Endodermal cell (in vitro differentiated cells): ENCODE results near the gene CXCR3. TPM values are rescaled to one million over a fixed set of nuclear protein-coding genes. Genes with fewer than 3 reads are reported as not detected.
"Not testable (repeated sequence)": the region's sequence is repeated elsewhere in the genome, so short reads cannot be mapped to it uniquely, and the experiment has no call there.

Source experiments
- DNase-seq: peaks from one replicate; pipeline ENCODE4 v3.0.0-alpha.2; 2017
- H3K27ac ChIP-seq: 2 replicates; pipeline ENCODE4 v1.5.1; 2013; ENCODE audit warnings: mild to moderate bottlenecking, low read depth, low read length, moderate library complexity
- H3K27me3 ChIP-seq: 2 replicates; pipeline ENCODE4 v1.6.1; 2013; ENCODE audit warnings: mild to moderate bottlenecking, low read length, moderate library complexity; ENCODE audit not compliant: insufficient read depth, control insufficient read depth, poor library complexity, severe bottlenecking
- H3K36me3 ChIP-seq: 2 replicates; pipeline ENCODE4 v1.7.0; 2013; ENCODE audit warnings: mild to moderate bottlenecking, low read length, moderate library complexity; ENCODE audit not compliant: control insufficient read depth, insufficient read depth
- H3K4me1 ChIP-seq: one replicate; pipeline ENCODE4 v1.7.0; 2013; ENCODE audit warnings: low read length; ENCODE audit not compliant: control insufficient read depth, insufficient read depth
- H3K4me3 ChIP-seq: 2 replicates; pipeline ENCODE4 v1.5.1; 2013; ENCODE audit warnings: mild to moderate bottlenecking, low read length, moderate library complexity
- H3K9ac ChIP-seq: 2 replicates; pipeline ENCODE4 v1.6.1; 2013; ENCODE audit warnings: mild to moderate bottlenecking, low read length, moderate library complexity; ENCODE audit not compliant: poor library complexity, severe bottlenecking; ENCODE audit errors: extremely low read depth
- H3K9me3 ChIP-seq: 2 replicates; pipeline ENCODE4 v1.6.1; 2013; ENCODE audit warnings: mild to moderate bottlenecking, low read length, moderate library complexity; ENCODE audit not compliant: control insufficient read depth
- H3K27ac Mint-ChIP-seq: 2 replicates; pipeline ENCODE4 v1.8.0; 2020; ENCODE audit warnings: mixed read lengths
- H3K27me3 Mint-ChIP-seq: 2 replicates; pipeline ENCODE4 v1.8.0; 2021; ENCODE audit warnings: mild to moderate bottlenecking, mixed read lengths; ENCODE audit not compliant: insufficient read depth
- H3K36me3 Mint-ChIP-seq: 2 replicates; pipeline ENCODE4 v1.8.0; 2020; ENCODE audit warnings: low read depth, mixed read lengths
- H3K4me1 Mint-ChIP-seq: 2 replicates; pipeline ENCODE4 v1.8.0; 2020; ENCODE audit warnings: mixed read lengths
- H3K4me3 Mint-ChIP-seq: 2 replicates; pipeline ENCODE4 v1.8.0; 2020; ENCODE audit warnings: mild to moderate bottlenecking, moderate library complexity, mixed read lengths
- H3K9me3 Mint-ChIP-seq: 2 replicates; pipeline ENCODE4 v1.8.0; 2020; ENCODE audit warnings: mild to moderate bottlenecking, mixed read lengths
- WGBS, 2 experiments: methylation state at CpG; one replicate each; pipeline versions ENCODE4 v1.1.5 to v1.1.7; 2013; ENCODE audit warnings: missing lambda C conversion rate in 2 of 2, mixed read lengths in 1 of 2; ENCODE audit not compliant: insufficient coverage in 1 of 2, insufficient read length in 1 of 2; 5-methylcytosine and 5-hydroxymethylcytosine counted together
- total RNA-seq, 2 donors: library from RNA; stranded (reverse); fragmentation: NEBNext Ultra II Directional in 1 of 2; extraction: Animal tissue kit (Norgen Biotek cat#: 25700) in 1 of 2; gene quantifications; 2 replicates in 1 of 2; 3 replicates in 1 of 2; pipeline ENCODE4 v1.2.1, GENCODE V29; 2021
- TF ChIP-seq, protein P1 (sequence below): fragments of 200-600 bp; sonication (generic); conservative IDR thresholded peaks from 2 replicates; pipeline ENCODE4 v1.5.0; 2021; ENCODE audit warnings: antibody characterized with exemption, mild to moderate bottlenecking

The CXCR3 gene
- total RNA-seq, 2 donors from 2014 or later, result not detected

DNA sequence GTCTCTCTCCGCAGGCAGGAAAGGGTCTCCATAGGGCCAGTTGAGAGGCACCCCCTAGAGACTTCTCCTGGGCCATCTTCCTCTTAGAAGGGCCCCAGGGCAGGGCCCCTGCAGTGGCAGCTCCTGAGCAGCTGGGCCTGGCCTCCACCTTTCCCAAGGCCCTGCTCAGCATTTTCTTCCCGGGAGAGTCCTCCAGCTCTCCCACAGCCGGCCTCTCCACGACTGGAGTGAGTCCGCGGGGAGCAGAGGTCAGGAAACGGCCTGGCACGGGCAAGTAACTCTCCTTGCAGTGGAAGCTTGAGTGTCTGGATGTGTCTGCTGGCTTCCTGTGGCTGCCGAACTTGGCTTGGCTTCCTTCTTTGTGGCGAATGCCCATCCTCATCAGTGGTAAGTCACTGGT is 47.4 kb upstream of the CXCR3 start:
- Histone ChIP-seq H3K4me3 (no peak overlapping the region), H3K9me3 (no peaks in the 10 kb centered on the region), H3K36me3 (no peaks in the 10 kb centered on the region), H3K27ac (no peak overlapping the region), H3K9ac (no peak overlapping the region), H3K4me1 (no peaks in the 10 kb centered on the region), H3K27me3 (no peaks in the 10 kb centered on the region)
- H3K9me3 Mint-ChIP-seq, result peaks cover 62% of the 10 kb centered on the region
- no peaks in the 10 kb centered on the region for H3K4me1 Mint-ChIP-seq
- TF ChIP-seq, protein P1, sequence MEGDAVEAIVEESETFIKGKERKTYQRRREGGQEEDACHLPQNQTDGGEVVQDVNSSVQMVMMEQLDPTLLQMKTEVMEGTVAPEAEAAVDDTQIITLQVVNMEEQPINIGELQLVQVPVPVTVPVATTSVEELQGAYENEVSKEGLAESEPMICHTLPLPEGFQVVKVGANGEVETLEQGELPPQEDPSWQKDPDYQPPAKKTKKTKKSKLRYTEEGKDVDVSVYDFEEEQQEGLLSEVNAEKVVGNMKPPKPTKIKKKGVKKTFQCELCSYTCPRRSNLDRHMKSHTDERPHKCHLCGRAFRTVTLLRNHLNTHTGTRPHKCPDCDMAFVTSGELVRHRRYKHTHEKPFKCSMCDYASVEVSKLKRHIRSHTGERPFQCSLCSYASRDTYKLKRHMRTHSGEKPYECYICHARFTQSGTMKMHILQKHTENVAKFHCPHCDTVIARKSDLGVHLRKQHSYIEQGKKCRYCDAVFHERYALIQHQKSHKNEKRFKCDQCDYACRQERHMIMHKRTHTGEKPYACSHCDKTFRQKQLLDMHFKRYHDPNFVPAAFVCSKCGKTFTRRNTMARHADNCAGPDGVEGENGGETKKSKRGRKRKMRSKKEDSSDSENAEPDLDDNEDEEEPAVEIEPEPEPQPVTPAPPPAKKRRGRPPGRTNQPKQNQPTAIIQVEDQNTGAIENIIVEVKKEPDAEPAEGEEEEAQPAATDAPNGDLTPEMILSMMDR, result no peak
- H3K27me3 Mint-ChIP-seq, result peaks cover 2% of the 10 kb centered on the region
- no peak overlapping the region for H3K27ac Mint-ChIP-seq
- no peak for DNase-seq
- WGBS, 2 experiments, result 88 to 90% methylated on average over 2 to 10 of the region's 10 CpGs
- H3K36me3 Mint-ChIP-seq, result no peaks in the 10 kb centered on the region
- H3K4me3 Mint-ChIP-seq, result no peak overlapping the region

DNA sequence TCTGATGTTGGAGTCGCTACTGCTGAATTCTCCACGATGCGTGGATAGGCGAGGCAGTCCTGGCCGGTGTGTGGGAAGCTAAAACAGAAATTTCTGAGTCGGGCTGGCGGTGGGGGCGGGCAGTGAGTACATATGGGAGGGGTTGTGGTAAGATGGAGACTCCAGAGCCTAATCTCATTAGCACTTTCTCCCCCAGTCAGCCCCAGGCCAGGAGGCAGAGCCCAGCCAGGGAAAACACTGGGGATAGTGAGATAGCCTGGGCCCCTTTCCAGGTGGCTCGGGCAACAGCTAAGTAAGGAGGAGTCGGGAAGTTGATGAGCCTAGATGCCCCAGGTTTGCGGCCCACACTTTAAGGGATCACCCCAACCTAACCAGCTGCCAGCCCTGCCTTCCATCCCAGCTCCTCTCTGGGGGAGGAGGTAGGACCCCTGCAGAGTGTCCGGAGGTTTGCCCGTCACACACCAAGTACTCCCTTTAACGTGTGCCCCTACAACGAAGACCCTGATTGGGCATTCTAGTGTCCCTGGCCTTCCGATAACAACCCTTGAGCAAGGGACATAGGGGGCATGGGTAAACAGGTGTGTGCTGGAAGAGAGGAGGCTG is 46.7 kb upstream of the CXCR3 start:
- no peaks in the 10 kb centered on the region for H3K4me1 ChIP-seq
- TF ChIP-seq, protein P1, result no peak
- Mint-ChIP-seq H3K27me3 (peaks cover 2% of the 10 kb centered on the region), H3K36me3 (no peaks in the 10 kb centered on the region), H3K9me3 (peaks cover 64% of the 10 kb centered on the region), H3K4me1 (no peaks in the 10 kb centered on the region), H3K4me3 (no peak overlapping the region), H3K27ac (no peak overlapping the region)
- no peak overlapping the region for H3K9ac ChIP-seq
- H3K27ac ChIP-seq, result no peak overlapping the region
- DNase-seq, result no peak
- no peaks in the 10 kb centered on the region for H3K27me3 ChIP-seq
- no peaks in the 10 kb centered on the region for H3K36me3 ChIP-seq
- no peaks in the 10 kb centered on the region for H3K9me3 ChIP-seq
- 90 to 100% methylated on average over 3 to 10 of the region's 16 CpGs for WGBS, 2 experiments
- H3K4me3 ChIP-seq, result no peak overlapping the region

DNA sequence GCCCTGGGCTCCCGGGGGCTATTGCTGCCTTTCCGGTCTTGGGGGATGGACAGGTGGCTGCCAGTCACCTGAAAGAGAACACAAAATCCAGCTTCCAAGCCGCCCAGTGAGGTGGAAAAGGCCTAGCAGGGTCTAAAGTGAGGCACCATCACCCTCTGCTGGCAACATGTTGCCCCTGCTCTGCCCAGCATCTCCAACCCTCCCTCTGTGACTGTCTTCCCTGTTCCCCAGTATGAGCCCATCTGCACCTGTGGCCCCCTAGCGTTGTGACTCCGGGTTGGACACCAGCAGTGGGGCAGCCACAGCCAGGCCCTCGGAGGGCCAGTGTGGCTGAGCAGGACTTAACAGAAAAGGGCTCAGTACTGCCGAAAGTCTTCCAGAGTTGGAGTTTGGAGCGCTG is 45.9 kb upstream of the CXCR3 start:
- H3K4me3 ChIP-seq, H3K27ac Mint-ChIP-seq, H3K36me3 ChIP-seq, H3K4me1 Mint-ChIP-seq, H3K9ac ChIP-seq, H3K27ac ChIP-seq, H3K27me3 ChIP-seq, H3K27me3 Mint-ChIP-seq, H3K9me3 ChIP-seq, H3K4me3 Mint-ChIP-seq, H3K4me1 ChIP-seq, H3K36me3 Mint-ChIP-seq: not testable (repeated sequence)
- DNase-seq, result peak; percentile 89
- WGBS, 2 experiments, result 61% methylated on average over 8 of the region's 8 CpGs; no CpG with 5 or more reads in 1 of the 2 experiments
- TF ChIP-seq, protein P1, result peak; percentile 79
- peaks cover 69% of the 10 kb centered on the region for H3K9me3 Mint-ChIP-seq

DNA sequence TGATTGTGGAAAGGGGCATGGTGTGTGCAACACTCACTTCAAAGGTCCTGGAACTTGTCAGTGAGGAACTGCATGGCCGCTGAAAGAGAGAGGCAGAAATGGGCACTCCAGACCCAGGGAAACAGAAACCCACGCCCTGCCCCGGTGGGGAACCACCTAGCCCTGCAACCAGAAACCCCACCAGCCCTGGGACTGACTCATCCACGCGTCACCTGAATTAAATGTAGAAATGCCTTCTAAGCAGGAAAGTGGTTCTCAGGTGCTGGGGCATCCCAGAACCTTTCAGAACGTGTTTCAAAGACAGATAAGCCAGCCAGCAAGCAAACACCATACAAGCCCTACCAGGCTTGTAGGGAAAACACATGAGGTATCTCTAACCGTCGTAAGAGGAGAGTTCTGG is 44.9 kb upstream of the CXCR3 start:
- 88 to 91% methylated on average over 2 to 7 of the region's 8 CpGs for WGBS, 2 experiments
- H3K36me3 Mint-ChIP-seq, H3K4me3 Mint-ChIP-seq, H3K9ac ChIP-seq, H3K36me3 ChIP-seq, H3K4me1 ChIP-seq, H3K9me3 ChIP-seq, H3K27ac ChIP-seq, DNase-seq, H3K4me1 Mint-ChIP-seq, H3K27me3 Mint-ChIP-seq, H3K4me3 ChIP-seq, H3K27me3 ChIP-seq, H3K27ac Mint-ChIP-seq: not testable (repeated sequence)
- peaks cover 71% of the 10 kb centered on the region for H3K9me3 Mint-ChIP-seq

DNA sequence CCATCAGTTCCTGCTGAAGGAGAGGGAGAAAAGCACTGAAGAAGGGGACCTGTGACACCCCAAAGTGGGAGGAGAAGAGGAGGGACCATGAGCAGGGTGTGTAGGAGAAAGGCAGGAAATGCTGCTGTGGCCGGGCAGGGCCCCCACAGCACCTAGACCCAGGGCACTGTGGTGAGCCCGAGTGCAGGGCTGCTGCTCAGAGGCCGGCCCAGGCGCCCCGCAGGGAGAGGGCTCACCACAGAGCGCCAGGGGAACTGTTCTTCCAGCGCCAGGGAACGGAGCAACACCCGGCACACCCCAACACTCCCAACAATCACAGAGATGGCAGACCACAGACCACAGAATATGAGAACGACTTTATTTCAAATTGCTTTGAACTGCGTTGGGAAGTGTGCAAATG is 44.3 kb upstream of the CXCR3 start:
- not testable (repeated sequence) for H3K36me3 Mint-ChIP-seq, H3K4me3 Mint-ChIP-seq, DNase-seq, H3K27me3 ChIP-seq, H3K9me3 ChIP-seq, H3K4me3 ChIP-seq, H3K27ac Mint-ChIP-seq, H3K4me1 Mint-ChIP-seq, H3K27me3 Mint-ChIP-seq, H3K27ac ChIP-seq, H3K36me3 ChIP-seq, H3K4me1 ChIP-seq, H3K9ac ChIP-seq
- peaks cover 76% of the 10 kb centered on the region for H3K9me3 Mint-ChIP-seq
- WGBS, 2 experiments, result 76 to 88% methylated on average over 2 to 9 of the region's 11 CpGs
